ENCODE data around the gene DAAM2.

DNA sequence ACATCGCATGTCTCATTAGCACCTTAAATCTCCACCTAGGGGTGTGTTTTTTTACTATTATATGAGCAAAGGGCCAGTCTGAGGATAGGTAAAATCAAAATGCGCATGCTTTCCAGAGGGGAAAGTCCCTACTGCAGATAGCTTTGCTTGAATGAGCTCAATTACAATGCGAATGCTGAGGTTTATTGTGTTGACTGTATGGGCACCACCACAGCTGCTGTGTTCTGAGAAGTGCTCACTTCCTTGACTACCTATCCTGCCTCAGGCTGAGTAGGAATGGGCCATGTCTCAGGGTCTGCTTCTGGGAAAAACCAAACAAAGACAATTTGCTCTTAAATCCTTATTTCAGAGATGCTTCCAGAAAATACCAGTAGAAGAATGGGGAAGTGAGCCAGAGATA, 105.5 kb downstream of the DAAM2 start:
- TF ChIP-seq, protein P1, sequence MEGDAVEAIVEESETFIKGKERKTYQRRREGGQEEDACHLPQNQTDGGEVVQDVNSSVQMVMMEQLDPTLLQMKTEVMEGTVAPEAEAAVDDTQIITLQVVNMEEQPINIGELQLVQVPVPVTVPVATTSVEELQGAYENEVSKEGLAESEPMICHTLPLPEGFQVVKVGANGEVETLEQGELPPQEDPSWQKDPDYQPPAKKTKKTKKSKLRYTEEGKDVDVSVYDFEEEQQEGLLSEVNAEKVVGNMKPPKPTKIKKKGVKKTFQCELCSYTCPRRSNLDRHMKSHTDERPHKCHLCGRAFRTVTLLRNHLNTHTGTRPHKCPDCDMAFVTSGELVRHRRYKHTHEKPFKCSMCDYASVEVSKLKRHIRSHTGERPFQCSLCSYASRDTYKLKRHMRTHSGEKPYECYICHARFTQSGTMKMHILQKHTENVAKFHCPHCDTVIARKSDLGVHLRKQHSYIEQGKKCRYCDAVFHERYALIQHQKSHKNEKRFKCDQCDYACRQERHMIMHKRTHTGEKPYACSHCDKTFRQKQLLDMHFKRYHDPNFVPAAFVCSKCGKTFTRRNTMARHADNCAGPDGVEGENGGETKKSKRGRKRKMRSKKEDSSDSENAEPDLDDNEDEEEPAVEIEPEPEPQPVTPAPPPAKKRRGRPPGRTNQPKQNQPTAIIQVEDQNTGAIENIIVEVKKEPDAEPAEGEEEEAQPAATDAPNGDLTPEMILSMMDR (IDR thresholded peaks at IDR 0.05): no peak
- TF ChIP-seq POLR2AphosphoS5 (IDR thresholded peaks at IDR 0.05): no peak
- TF ChIP-seq POLR2A (IDR thresholded peaks at IDR 0.05): no peak

All from prostate gland (tissue), 2 donors.